Measurements from ENCODE around the gene TARS3.
"Not testable (repeated sequence)": the region's sequence is repeated elsewhere in the genome, so short reads cannot be mapped to it uniquely, and the experiment has no call there.

TARS3 gene

GRCh38 chr15:101723874-101724674 is at the start of gene TARS3:
Gene TARS3 (minus strand): TSS chr15:101724473. CDS start chr15:101724387, 86 bp downstream.
- DNase-seq (ENCODE audit: extremely low spot score, insufficient read length, low read depth), result peak; percentile 89
- FAIRE-seq, result peak; percentile 71

- no peak for DNase-seq (ENCODE audit: extremely low spot score, insufficient read length, low read depth)
Observed at GRCh38 chr15:101773496-101774100, 49.3 kb upstream of the TARS3 start.

GRCh38 chr15:101772921-101773320 is 48.6 kb upstream of the TARS3 start:
- no peak for FAIRE-seq

More at GRCh38 chr15:101773496-101774100, 49.3 kb upstream of the TARS3 start:
- FAIRE-seq, result no peak

GRCh38 chr15:101767083-101767640 is 42.9 kb upstream of the TARS3 start:
- peak; percentile 72 for FAIRE-seq
- DNase-seq (ENCODE audit: extremely low spot score, insufficient read length, low read depth), result not testable (repeated sequence)

More at GRCh38 chr15:101772921-101773320, 48.6 kb upstream of the TARS3 start:
- no peak for DNase-seq (ENCODE audit: extremely low spot score, insufficient read length, low read depth)

GRCh38 chr15:101765772-101766456 is 41.6 kb upstream of the TARS3 start:
- DNase-seq (ENCODE audit: extremely low spot score, insufficient read length, low read depth), result no peak
- no peak for FAIRE-seq

- FAIRE-seq; DNase-seq (ENCODE audit: extremely low spot score, insufficient read length, low read depth): not testable (repeated sequence)
Observed at GRCh38 chr15:101765340-101765671, 41.0 kb upstream of the TARS3 start.

- FAIRE-seq; DNase-seq (ENCODE audit: extremely low spot score, insufficient read length, low read depth): not testable (repeated sequence)
Observed at GRCh38 chr15:101764669-101765339, 40.5 kb upstream of the TARS3 start.

- peak; percentile 56 for FAIRE-seq
- not testable (repeated sequence) for DNase-seq (ENCODE audit: extremely low spot score, insufficient read length, low read depth)
Observed at GRCh38 chr15:101746716-101747082, 22.4 kb upstream of the TARS3 start.

- not testable (repeated sequence) for FAIRE-seq; DNase-seq (ENCODE audit: extremely low spot score, insufficient read length, low read depth)
Observed at GRCh38 chr15:101734837-101735236, 10.6 kb upstream of the TARS3 start.

- FAIRE-seq, result no peak
- no peak for DNase-seq (ENCODE audit: extremely low spot score, insufficient read length, low read depth)
Observed at GRCh38 chr15:101733545-101733944, 9.3 kb upstream of the TARS3 start.

GRCh38 chr15:101732772-101733171 is 8.5 kb upstream of the TARS3 start:
- FAIRE-seq, result no peak
- no peak for DNase-seq (ENCODE audit: extremely low spot score, insufficient read length, low read depth)

GRCh38 chr15:101731746-101732145 is 7.5 kb upstream of the TARS3 start:
- DNase-seq (ENCODE audit: extremely low spot score, insufficient read length, low read depth) (no peak), FAIRE-seq (no peak)

GRCh38 chr15:101727186-101727585 is 2.9 kb upstream of the TARS3 start:
- DNase-seq (ENCODE audit: extremely low spot score, insufficient read length, low read depth) (no peak), FAIRE-seq (no peak)

- FAIRE-seq (no peak), DNase-seq (ENCODE audit: extremely low spot score, insufficient read length, low read depth) (no peak)
Observed at GRCh38 chr15:101725073-101725472, 800 bp upstream of the TARS3 start.

GRCh38 chr15:101724675-101725005 is 367 bp upstream of the TARS3 start:
- no peak for DNase-seq (ENCODE audit: extremely low spot score, insufficient read length, low read depth)
- no peak for FAIRE-seq

- FAIRE-seq (peak; percentile 78), DNase-seq (ENCODE audit: extremely low spot score, insufficient read length, low read depth) (peak; percentile 12)
Observed at GRCh38 chr15:101723171-101723873, 951 bp downstream of the TARS3 start.

- DNase-seq (ENCODE audit: extremely low spot score, insufficient read length, low read depth) (no peak), FAIRE-seq (no peak)
Observed at GRCh38 chr15:101718896-101719295, 5.4 kb downstream of the TARS3 start.

- no peak for DNase-seq (ENCODE audit: extremely low spot score, insufficient read length, low read depth)
- no peak for FAIRE-seq
Observed at GRCh38 chr15:101712078-101712477, 12.2 kb downstream of the TARS3 start.

- no peak for FAIRE-seq
- DNase-seq (ENCODE audit: extremely low spot score, insufficient read length, low read depth), result no peak
Observed at GRCh38 chr15:101710806-101711205, 13.5 kb downstream of the TARS3 start.

GRCh38 chr15:101709466-101709865 is 14.8 kb downstream of the TARS3 start:
- no peak for DNase-seq (ENCODE audit: extremely low spot score, insufficient read length, low read depth)
- no peak for FAIRE-seq
